Astrocyte (in vitro differentiated cells and primary cell): Measurements from ENCODE around the gene UTP4. TPM values are rescaled to one million over a fixed set of nuclear protein-coding genes. Genes with fewer than 3 reads are reported as not detected.

Experiments
- DNase-seq: peaks from one replicate; pipeline ENCODE4 v3.0.0-alpha.2; 2010; ENCODE audit warnings: low read depth
- FAIRE-seq: peaks from 2 replicates; lab custom pipeline; 2011; peaks lifted over from hg19 to GRCh38; lab: Jason Lieb, UNC
- H2AFZ ChIP-seq: 2 replicates; pipeline ENCODE4 v1.6.0; 2012; ENCODE audit warnings: low read depth, low read length, inconsistent platforms
- H3K27ac ChIP-seq: 2 replicates; pipeline ENCODE4 v1.5.1; 2011; ENCODE audit warnings: low read depth, low read length, inconsistent platforms
- H3K27me3 ChIP-seq: 2 replicates; pipeline ENCODE4 v1.6.0; 2011; ENCODE audit warnings: low read length, inconsistent platforms; ENCODE audit not compliant: insufficient read depth
- H3K36me3 ChIP-seq: 2 replicates; pipeline ENCODE4 v1.5.1; 2011; ENCODE audit warnings: low read length, inconsistent platforms; ENCODE audit not compliant: insufficient read depth
- H3K4me1 ChIP-seq: 2 replicates; pipeline ENCODE4 v1.5.1; 2011; ENCODE audit warnings: low read length, inconsistent platforms; ENCODE audit not compliant: insufficient read depth
- H3K4me2 ChIP-seq: 2 replicates; pipeline ENCODE4 v1.6.0; 2012; ENCODE audit warnings: low read length, inconsistent platforms
- H3K4me3 ChIP-seq: 2 replicates; pipeline ENCODE4 v1.5.1; 2011; ENCODE audit warnings: low read depth, mild to moderate bottlenecking, low read length, inconsistent platforms; ENCODE audit not compliant: insufficient read depth
- H3K79me2 ChIP-seq: 2 replicates; pipeline ENCODE4 v1.6.0; 2012; ENCODE audit warnings: mild to moderate bottlenecking, low read length, inconsistent platforms; ENCODE audit not compliant: insufficient read depth
- H3K9ac ChIP-seq: 2 replicates; pipeline ENCODE4 v1.6.0; 2012; ENCODE audit warnings: mild to moderate bottlenecking, low read length, inconsistent platforms
- H3K9me3 ChIP-seq: 2 replicates; pipeline ENCODE4 v1.5.1; 2012; ENCODE audit warnings: low read depth, mild to moderate bottlenecking, low read length, inconsistent platforms; ENCODE audit not compliant: insufficient read depth
- H4K20me1 ChIP-seq: 2 replicates; pipeline ENCODE4 v1.6.0; 2012; ENCODE audit warnings: low read length, inconsistent platforms; ENCODE audit not compliant: insufficient read depth
- H3K27ac Mint-ChIP-seq: one replicate; pipeline ENCODE4 v1.8.0; 2021; ENCODE audit warnings: mild to moderate bottlenecking, mixed read lengths; ENCODE audit not compliant: unreplicated experiment
- H3K27me3 Mint-ChIP-seq: one replicate; pipeline ENCODE4 v1.8.0; 2021; ENCODE audit warnings: low read depth, mixed read lengths; ENCODE audit not compliant: unreplicated experiment
- H3K36me3 Mint-ChIP-seq: one replicate; pipeline ENCODE4 v1.8.0; 2021; ENCODE audit warnings: low read depth, mixed read lengths; ENCODE audit not compliant: unreplicated experiment
- H3K4me1 Mint-ChIP-seq: one replicate; pipeline ENCODE4 v1.8.0; 2021; ENCODE audit warnings: low read depth, mixed read lengths; ENCODE audit not compliant: unreplicated experiment
- H3K4me3 Mint-ChIP-seq: one replicate; pipeline ENCODE4 v1.8.0; 2021; ENCODE audit warnings: mild to moderate bottlenecking, moderate library complexity, mixed read lengths; ENCODE audit not compliant: unreplicated experiment
- H3K9me3 Mint-ChIP-seq: one replicate; pipeline ENCODE4 v1.8.0; 2021; ENCODE audit warnings: mild to moderate bottlenecking, mixed read lengths; ENCODE audit not compliant: unreplicated experiment
- CTCF ChIP-seq: IDR thresholded peaks from 2 replicates; pipeline ENCODE4 v1.5.1; 2011; ENCODE audit warnings: low read depth, mild to moderate bottlenecking, inconsistent platforms, low read length, moderate library complexity; ENCODE audit not compliant: insufficient read depth
- EZH2 ChIP-seq: IDR thresholded peaks from 2 replicates; pipeline ENCODE4 v1.6.1; 2012; ENCODE audit warnings: mild to moderate bottlenecking, low read length, inconsistent platforms; ENCODE audit not compliant: insufficient read depth
- total RNA-seq: library from RNA; stranded (reverse); gene quantifications from 2 replicates; pipeline ENCODE4 v1.2.1, GENCODE V29; 2021

UTP4 gene
- total RNA-seq, 1 donor from 2014 or later: 69.4 TPM

GRCh38 chr16:69088684-69089083, 43.8 kb upstream of the UTP4 start:
- Mint-ChIP-seq H3K36me3 (peaks cover 2% of the 10 kb centered on the region), H3K9me3 (peaks cover 3% of the 10 kb centered on the region), H3K4me3 (no peak overlapping the region), H3K27me3 (no peaks in the 10 kb centered on the region), H3K4me1 (peaks cover 13% of the 10 kb centered on the region), H3K27ac (no peak overlapping the region)
- no peak overlapping the region for H3K4me3 ChIP-seq
- no peaks in the 10 kb centered on the region for H4K20me1 ChIP-seq
- H3K27me3 ChIP-seq: no peaks in the 10 kb centered on the region
- peaks cover 2% of the 10 kb centered on the region for H3K36me3 ChIP-seq
- no peaks in the 10 kb centered on the region for H3K79me2 ChIP-seq
- peaks cover 12% of the 10 kb centered on the region for H3K4me1 ChIP-seq
- H3K27ac ChIP-seq: no peak overlapping the region
- no peak for TF ChIP-seq CTCF
- TF ChIP-seq EZH2: no peak
- H2AFZ ChIP-seq: no peak overlapping the region
- H3K9me3 ChIP-seq: no peaks in the 10 kb centered on the region
- no peak for DNase-seq
- FAIRE-seq: no peak
- no peak overlapping the region for H3K9ac ChIP-seq
- H3K4me2 ChIP-seq: no peak overlapping the region

GRCh38 chr16:69089091-69089910, 43.1 kb upstream of the UTP4 start:
- FAIRE-seq: no peak
- no peaks in the 10 kb centered on the region for H3K27me3 ChIP-seq
- peaks cover 2% of the 10 kb centered on the region for H3K36me3 Mint-ChIP-seq
- no peak overlapping the region for H3K27ac Mint-ChIP-seq
- no peaks in the 10 kb centered on the region for H4K20me1 ChIP-seq
- no peak overlapping the region for H3K4me3 ChIP-seq
- H3K27ac ChIP-seq: no peak overlapping the region
- peaks cover 12% of the 10 kb centered on the region for H3K4me1 Mint-ChIP-seq
- TF ChIP-seq CTCF: no peak
- TF ChIP-seq EZH2: no peak
- H2AFZ ChIP-seq: no peak overlapping the region
- H3K27me3 Mint-ChIP-seq: no peaks in the 10 kb centered on the region
- peaks cover 9% of the 10 kb centered on the region for H3K4me1 ChIP-seq
- DNase-seq: peak; percentile 38
- peaks cover 2% of the 10 kb centered on the region for H3K36me3 ChIP-seq
- no peak overlapping the region for H3K4me2 ChIP-seq
- no peak overlapping the region for H3K9ac ChIP-seq
- H3K9me3 ChIP-seq: no peaks in the 10 kb centered on the region
- H3K4me3 Mint-ChIP-seq: no peak overlapping the region
- H3K79me2 ChIP-seq: no peaks in the 10 kb centered on the region
- no peaks in the 10 kb centered on the region for H3K9me3 Mint-ChIP-seq

GRCh38 chr16:69093974-69094373, 38.5 kb upstream of the UTP4 start:
- H2AFZ ChIP-seq: no peak overlapping the region
- no peak overlapping the region for H3K27ac ChIP-seq
- H3K9me3 Mint-ChIP-seq: no peaks in the 10 kb centered on the region
- H4K20me1 ChIP-seq: no peaks in the 10 kb centered on the region
- H3K27ac Mint-ChIP-seq: no peak overlapping the region
- no peak for TF ChIP-seq CTCF
- no peak for TF ChIP-seq EZH2
- no peak overlapping the region for H3K4me3 ChIP-seq
- no peaks in the 10 kb centered on the region for H3K27me3 ChIP-seq
- no peaks in the 10 kb centered on the region for H3K36me3 ChIP-seq
- H3K4me3 Mint-ChIP-seq: no peak overlapping the region
- no peaks in the 10 kb centered on the region for H3K79me2 ChIP-seq
- H3K9me3 ChIP-seq: no peaks in the 10 kb centered on the region
- H3K27me3 Mint-ChIP-seq: no peaks in the 10 kb centered on the region
- FAIRE-seq: no peak
- H3K4me2 ChIP-seq: no peak overlapping the region
- H3K36me3 Mint-ChIP-seq: no peaks in the 10 kb centered on the region
- no peak for DNase-seq
- peaks cover 8% of the 10 kb centered on the region for H3K4me1 ChIP-seq
- no peak overlapping the region for H3K9ac ChIP-seq
- peaks cover 12% of the 10 kb centered on the region for H3K4me1 Mint-ChIP-seq
